ENCODE measurements around the gene DRD3. TPM values are rescaled to one million over a fixed set of nuclear protein-coding genes. Genes with fewer than 3 reads are reported as not detected.

Gene DRD3
- total RNA-seq, 1 experiment from 2014 or later = not detected

DNA sequence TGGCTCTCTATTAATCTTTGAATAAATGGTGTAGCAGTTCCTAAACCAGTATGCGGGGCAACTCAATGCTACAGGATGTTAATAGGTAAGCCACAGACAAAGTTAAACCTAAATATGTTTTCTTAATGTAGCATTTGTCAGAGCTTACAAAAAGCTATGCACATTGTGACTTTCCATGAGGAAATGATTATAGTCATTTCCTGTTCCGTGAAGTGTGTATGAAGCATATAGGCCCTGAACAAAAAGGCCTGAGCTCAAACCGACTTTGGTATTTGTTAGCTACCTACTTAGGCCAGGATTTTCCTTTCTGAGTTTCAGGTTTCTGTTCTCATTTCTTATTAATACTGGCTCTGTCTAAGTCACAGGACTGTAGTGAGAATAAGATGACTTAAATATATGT is 44.3 kb upstream of the DRD3 start:
- Mint-ChIP-seq H3K4me1 (peaks cover 6 to 10% of the 10 kb centered on the region in 2 experiments), H3K9me3 (peaks cover 18 to 19% of the 10 kb centered on the region in 2 experiments), H3K36me3 (ENCODE audit: insufficient read depth in 1 of 3, low read depth in 3 of 3) (peaks cover 6 to 18% (median 10%) of the 10 kb centered on the region in 3 experiments; a peak in 6 of 7 replicates), H3K27ac (no peak overlapping the region), H3K4me3 (no peak overlapping the region), H3K27me3 (ENCODE audit: low read depth) (peaks cover 2% of the 10 kb centered on the region)
- Histone ChIP-seq H3K4me2 (ENCODE audit: insufficient read depth, insufficient read length, low read length) (no peak overlapping the region), H3K27me3 (ENCODE audit: insufficient read depth, low read length) (no peaks in the 10 kb centered on the region; the same call in 1 of the 2 replicates), H4K8ac (replicated peaks; ENCODE audit: insufficient read length, low read depth, low read length) (no peak overlapping the region), H3K23ac (ENCODE audit: insufficient read length, low read depth, low read length) (no peak overlapping the region), H2BK12ac (ENCODE audit: insufficient read length, low read depth, low read length) (no peak overlapping the region), H3K27ac (ENCODE audit: insufficient read length, low read depth, low read length) (no peak overlapping the region), H2BK120ac (ENCODE audit: low read depth, low read length, poor library complexity, severe bottlenecking) (no peak overlapping the region), H2AK5ac (ENCODE audit: insufficient read length, low read length) (no peak overlapping the region), H4K20me1 (ENCODE audit: control insufficient read depth, insufficient read depth, insufficient read length) (no peaks in the 10 kb centered on the region), H2BK20ac (ENCODE audit: low read depth, low read length, poor library complexity, severe bottlenecking) (no peak overlapping the region), H3K4ac (ENCODE audit: low read depth, low read length) (no peak overlapping the region), H4K91ac (ENCODE audit: insufficient read length, low read depth, low read length) (no peak overlapping the region), H3K18ac (ENCODE audit: insufficient read length, low read depth, low read length) (no peak overlapping the region), H3K23me2 (ENCODE audit: insufficient read length, low read depth, low read length, poor library complexity, severe bottlenecking) (no peaks in the 10 kb centered on the region), H3K56ac (ENCODE audit: insufficient read length, low read depth, low read length) (no peak overlapping the region), H3K79me2 (ENCODE audit: insufficient read depth, low read length) (no peaks in the 10 kb centered on the region), H3K4me1 (ENCODE audit: insufficient read depth, low read length) (peaks cover 5% of the 10 kb centered on the region), H3K79me1 (ENCODE audit: insufficient read depth, low read depth, low read length, poor library complexity, severe bottlenecking) (no peaks in the 10 kb centered on the region), H3K14ac (ENCODE audit: insufficient read depth, low read length) (no peak overlapping the region), H2AFZ (ENCODE audit: low read length) (no peak overlapping the region), H4K5ac (ENCODE audit: insufficient read length, low read depth, low read length) (no peak overlapping the region), H3K9ac (ENCODE audit: extremely low read depth, insufficient read length, low read length) (no peak overlapping the region), H3T11ph (ENCODE audit: low read length) (no peak overlapping the region), H2BK5ac (ENCODE audit: insufficient read length, low read length) (no peak overlapping the region), H2BK15ac (ENCODE audit: low read depth, low read length) (no peak overlapping the region), H3K9me3 (ENCODE audit: control insufficient read depth, low read depth, low read length) (no peaks in the 10 kb centered on the region)
- DNase-seq = no peak
- no CpG with 5 or more reads among the region's 3 CpGs for WGBS (ENCODE audit: extremely low coverage, insufficient read length, low lambda C conversion rate)
- TF ChIP-seq, protein P1, sequence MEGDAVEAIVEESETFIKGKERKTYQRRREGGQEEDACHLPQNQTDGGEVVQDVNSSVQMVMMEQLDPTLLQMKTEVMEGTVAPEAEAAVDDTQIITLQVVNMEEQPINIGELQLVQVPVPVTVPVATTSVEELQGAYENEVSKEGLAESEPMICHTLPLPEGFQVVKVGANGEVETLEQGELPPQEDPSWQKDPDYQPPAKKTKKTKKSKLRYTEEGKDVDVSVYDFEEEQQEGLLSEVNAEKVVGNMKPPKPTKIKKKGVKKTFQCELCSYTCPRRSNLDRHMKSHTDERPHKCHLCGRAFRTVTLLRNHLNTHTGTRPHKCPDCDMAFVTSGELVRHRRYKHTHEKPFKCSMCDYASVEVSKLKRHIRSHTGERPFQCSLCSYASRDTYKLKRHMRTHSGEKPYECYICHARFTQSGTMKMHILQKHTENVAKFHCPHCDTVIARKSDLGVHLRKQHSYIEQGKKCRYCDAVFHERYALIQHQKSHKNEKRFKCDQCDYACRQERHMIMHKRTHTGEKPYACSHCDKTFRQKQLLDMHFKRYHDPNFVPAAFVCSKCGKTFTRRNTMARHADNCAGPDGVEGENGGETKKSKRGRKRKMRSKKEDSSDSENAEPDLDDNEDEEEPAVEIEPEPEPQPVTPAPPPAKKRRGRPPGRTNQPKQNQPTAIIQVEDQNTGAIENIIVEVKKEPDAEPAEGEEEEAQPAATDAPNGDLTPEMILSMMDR (conservative IDR thresholded peaks at IDR 0.05) = no peak

All from H9 (cell line).